ENCODE data around the gene NCEH1. TPM values are rescaled to one million over a fixed set of nuclear protein-coding genes. Genes with fewer than 3 reads are reported as not detected.

The NCEH1 gene
- total and polyA plus RNA-seq, 2 experiments from 2014 or later: 1.8 to 4.9 TPM

DNA sequence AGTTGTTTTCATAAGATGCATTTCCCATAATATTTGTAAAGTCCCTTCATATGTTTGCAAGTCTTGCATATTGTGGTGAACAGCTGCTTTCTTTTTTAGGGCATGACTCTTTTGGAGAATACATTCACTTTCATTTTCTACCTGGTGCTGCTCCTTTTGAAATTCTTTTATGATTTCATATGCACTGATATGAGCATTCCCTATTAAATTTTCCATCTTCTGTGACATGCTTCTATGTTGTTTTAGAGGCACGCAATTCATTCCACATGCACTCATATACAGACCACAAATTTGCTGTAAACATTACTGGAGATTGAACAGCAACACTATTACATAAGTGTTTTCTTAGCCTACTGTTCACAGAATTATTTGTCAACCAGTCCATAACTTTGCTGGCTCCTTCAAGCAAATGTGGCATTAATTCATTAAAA is 94.8 kb downstream of the NCEH1 start:
- Histone ChIP-seq H3K36me3 (ENCODE audit: insufficient read depth) (no peaks in the 10 kb centered on the region), H3K79me2 (replicated peaks; ENCODE audit: insufficient read depth) (no peaks in the 10 kb centered on the region), H3K27ac (ENCODE audit: low read depth) (no peak overlapping the region), H3K9me2 (ENCODE audit: insufficient read depth) (no peaks in the 10 kb centered on the region), H3K4me3 (no peak overlapping the region), H3F3A (replicated peaks; ENCODE audit: low read depth) (no peaks in the 10 kb centered on the region), H2AFZ (no peak overlapping the region), H3K4me1 (ENCODE audit: insufficient read depth) (no peaks in the 10 kb centered on the region), H3K4me2 (no peak overlapping the region), H4K20me1 (replicated peaks; ENCODE audit: insufficient read depth) (no peaks in the 10 kb centered on the region), H3K27me3 (ENCODE audit: insufficient read depth) (no peaks in the 10 kb centered on the region)
- no peak for ATAC-seq
- TF ChIP-seq EZH2 (IDR thresholded peaks at IDR 0.05; ENCODE audit: low read depth, unreplicated experiment) (no peak), EZH2phosphoT487 (IDR thresholded peaks at IDR 0.05; ENCODE audit: unreplicated experiment) (no peak), POLR2AphosphoS5 (IDR thresholded peaks at IDR 0.05; ENCODE audit: low read depth) (no peak), ZNF114 (CRISPR knock-in tag; IDR thresholded peaks at IDR 0.05) (no peak), STAT1 (IDR thresholded peaks at IDR 0.05; ENCODE audit: unreplicated experiment) (no peak)
- TF ChIP-seq, protein P1, sequence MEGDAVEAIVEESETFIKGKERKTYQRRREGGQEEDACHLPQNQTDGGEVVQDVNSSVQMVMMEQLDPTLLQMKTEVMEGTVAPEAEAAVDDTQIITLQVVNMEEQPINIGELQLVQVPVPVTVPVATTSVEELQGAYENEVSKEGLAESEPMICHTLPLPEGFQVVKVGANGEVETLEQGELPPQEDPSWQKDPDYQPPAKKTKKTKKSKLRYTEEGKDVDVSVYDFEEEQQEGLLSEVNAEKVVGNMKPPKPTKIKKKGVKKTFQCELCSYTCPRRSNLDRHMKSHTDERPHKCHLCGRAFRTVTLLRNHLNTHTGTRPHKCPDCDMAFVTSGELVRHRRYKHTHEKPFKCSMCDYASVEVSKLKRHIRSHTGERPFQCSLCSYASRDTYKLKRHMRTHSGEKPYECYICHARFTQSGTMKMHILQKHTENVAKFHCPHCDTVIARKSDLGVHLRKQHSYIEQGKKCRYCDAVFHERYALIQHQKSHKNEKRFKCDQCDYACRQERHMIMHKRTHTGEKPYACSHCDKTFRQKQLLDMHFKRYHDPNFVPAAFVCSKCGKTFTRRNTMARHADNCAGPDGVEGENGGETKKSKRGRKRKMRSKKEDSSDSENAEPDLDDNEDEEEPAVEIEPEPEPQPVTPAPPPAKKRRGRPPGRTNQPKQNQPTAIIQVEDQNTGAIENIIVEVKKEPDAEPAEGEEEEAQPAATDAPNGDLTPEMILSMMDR (conservative IDR thresholded peaks at IDR 0.05; ENCODE audit: low read depth in 2 of 2): no peak
- TF ChIP-seq, protein P2, sequence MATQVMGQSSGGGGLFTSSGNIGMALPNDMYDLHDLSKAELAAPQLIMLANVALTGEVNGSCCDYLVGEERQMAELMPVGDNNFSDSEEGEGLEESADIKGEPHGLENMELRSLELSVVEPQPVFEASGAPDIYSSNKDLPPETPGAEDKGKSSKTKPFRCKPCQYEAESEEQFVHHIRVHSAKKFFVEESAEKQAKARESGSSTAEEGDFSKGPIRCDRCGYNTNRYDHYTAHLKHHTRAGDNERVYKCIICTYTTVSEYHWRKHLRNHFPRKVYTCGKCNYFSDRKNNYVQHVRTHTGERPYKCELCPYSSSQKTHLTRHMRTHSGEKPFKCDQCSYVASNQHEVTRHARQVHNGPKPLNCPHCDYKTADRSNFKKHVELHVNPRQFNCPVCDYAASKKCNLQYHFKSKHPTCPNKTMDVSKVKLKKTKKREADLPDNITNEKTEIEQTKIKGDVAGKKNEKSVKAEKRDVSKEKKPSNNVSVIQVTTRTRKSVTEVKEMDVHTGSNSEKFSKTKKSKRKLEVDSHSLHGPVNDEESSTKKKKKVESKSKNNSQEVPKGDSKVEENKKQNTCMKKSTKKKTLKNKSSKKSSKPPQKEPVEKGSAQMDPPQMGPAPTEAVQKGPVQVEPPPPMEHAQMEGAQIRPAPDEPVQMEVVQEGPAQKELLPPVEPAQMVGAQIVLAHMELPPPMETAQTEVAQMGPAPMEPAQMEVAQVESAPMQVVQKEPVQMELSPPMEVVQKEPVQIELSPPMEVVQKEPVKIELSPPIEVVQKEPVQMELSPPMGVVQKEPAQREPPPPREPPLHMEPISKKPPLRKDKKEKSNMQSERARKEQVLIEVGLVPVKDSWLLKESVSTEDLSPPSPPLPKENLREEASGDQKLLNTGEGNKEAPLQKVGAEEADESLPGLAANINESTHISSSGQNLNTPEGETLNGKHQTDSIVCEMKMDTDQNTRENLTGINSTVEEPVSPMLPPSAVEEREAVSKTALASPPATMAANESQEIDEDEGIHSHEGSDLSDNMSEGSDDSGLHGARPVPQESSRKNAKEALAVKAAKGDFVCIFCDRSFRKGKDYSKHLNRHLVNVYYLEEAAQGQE (IDR thresholded peaks at IDR 0.05; ENCODE audit: unreplicated experiment): no peak
- Mint-ChIP-seq H3K9me3 (peaks cover 14% of the 10 kb centered on the region), H3K4me3 (no peak overlapping the region), H3K36me3 (ENCODE audit: low read depth) (peaks cover 4% of the 10 kb centered on the region), H3K27me3 (ENCODE audit: insufficient read depth, low read depth, poor library complexity) (peaks cover 4% of the 10 kb centered on the region), H3K27ac (no peak overlapping the region), H3K4me1 (no peaks in the 10 kb centered on the region)
- no peak for DNase-seq (ENCODE audit: low spot score)

DNA sequence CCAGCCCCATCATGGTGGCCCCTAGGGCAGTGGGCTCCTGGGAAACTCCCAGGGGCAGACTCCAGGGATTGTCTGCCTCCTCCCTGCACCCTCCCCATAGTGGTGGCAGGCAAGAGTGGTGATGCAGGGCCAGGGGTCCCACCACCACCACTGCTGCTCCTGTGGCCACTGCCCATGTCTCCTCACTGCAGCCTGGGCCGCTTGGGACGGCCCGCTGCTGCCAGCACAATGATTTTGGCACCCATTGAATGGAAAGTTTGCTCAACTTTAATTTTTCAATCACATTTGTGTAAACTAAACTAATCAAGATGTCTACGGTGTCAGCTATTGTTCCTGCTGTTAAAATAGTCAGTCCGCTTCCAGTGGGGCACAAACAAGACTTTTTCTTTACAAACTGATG is 95.6 kb downstream of the NCEH1 start:
- no peak for ATAC-seq

More for the DNA sequence above, 95.6 kb downstream of the NCEH1 start:
- no peaks in the 10 kb centered on the region for H3K4me1 ChIP-seq (ENCODE audit: insufficient read depth)
- H4K20me1 ChIP-seq (replicated peaks; ENCODE audit: insufficient read depth): no peaks in the 10 kb centered on the region
- no peak overlapping the region for H3K27ac Mint-ChIP-seq
- H3K4me1 Mint-ChIP-seq: no peaks in the 10 kb centered on the region
- no peaks in the 10 kb centered on the region for H3F3A ChIP-seq (replicated peaks; ENCODE audit: low read depth)
- no peaks in the 10 kb centered on the region for H3K27me3 ChIP-seq (ENCODE audit: insufficient read depth)
- H2AFZ ChIP-seq: no peak overlapping the region
- peaks cover 3% of the 10 kb centered on the region for H3K27me3 Mint-ChIP-seq (ENCODE audit: insufficient read depth, low read depth, poor library complexity)
- H3K4me2 ChIP-seq: no peak overlapping the region
- TF ChIP-seq POLR2AphosphoS5 (IDR thresholded peaks at IDR 0.05; ENCODE audit: low read depth): no peak
- TF ChIP-seq, protein P1 (conservative IDR thresholded peaks at IDR 0.05; ENCODE audit: low read depth in 2 of 2): no peak
- no peak for TF ChIP-seq ZNF114 (CRISPR knock-in tag; IDR thresholded peaks at IDR 0.05)
- no peak for TF ChIP-seq JUNB (IDR thresholded peaks at IDR 0.05; ENCODE audit: unreplicated experiment)
- no peak for TF ChIP-seq EZH2phosphoT487 (IDR thresholded peaks at IDR 0.05; ENCODE audit: unreplicated experiment)
- TF ChIP-seq ZNF331 (CRISPR knock-in tag; IDR thresholded peaks at IDR 0.05; ENCODE audit: low read depth): no peak
- TF ChIP-seq NANOG (IDR thresholded peaks at IDR 0.05; ENCODE audit: borderline replicate concordance): no peak
- TF ChIP-seq, protein P2 (IDR thresholded peaks at IDR 0.05; ENCODE audit: unreplicated experiment): no peak
- no peak for TF ChIP-seq STAT1 (IDR thresholded peaks at IDR 0.05; ENCODE audit: unreplicated experiment)
- TF ChIP-seq, protein P3, sequence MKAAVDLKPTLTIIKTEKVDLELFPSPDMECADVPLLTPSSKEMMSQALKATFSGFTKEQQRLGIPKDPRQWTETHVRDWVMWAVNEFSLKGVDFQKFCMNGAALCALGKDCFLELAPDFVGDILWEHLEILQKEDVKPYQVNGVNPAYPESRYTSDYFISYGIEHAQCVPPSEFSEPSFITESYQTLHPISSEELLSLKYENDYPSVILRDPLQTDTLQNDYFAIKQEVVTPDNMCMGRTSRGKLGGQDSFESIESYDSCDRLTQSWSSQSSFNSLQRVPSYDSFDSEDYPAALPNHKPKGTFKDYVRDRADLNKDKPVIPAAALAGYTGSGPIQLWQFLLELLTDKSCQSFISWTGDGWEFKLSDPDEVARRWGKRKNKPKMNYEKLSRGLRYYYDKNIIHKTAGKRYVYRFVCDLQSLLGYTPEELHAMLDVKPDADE (IDR thresholded peaks at IDR 0.05): no peak
- TF ChIP-seq EZH2 (IDR thresholded peaks at IDR 0.05; ENCODE audit: low read depth, unreplicated experiment): no peak
- H3K9me2 ChIP-seq (ENCODE audit: insufficient read depth): no peaks in the 10 kb centered on the region
- no peak overlapping the region for H3K27ac ChIP-seq (ENCODE audit: low read depth)
- DNase-seq (ENCODE audit: low spot score): no peak
- no peak overlapping the region for H3K4me3 Mint-ChIP-seq
- no peaks in the 10 kb centered on the region for H3K79me2 ChIP-seq (replicated peaks; ENCODE audit: insufficient read depth)
- H3K9me3 Mint-ChIP-seq: peaks cover 22% of the 10 kb centered on the region
- no peak overlapping the region for H3K4me3 ChIP-seq
- no peaks in the 10 kb centered on the region for H3K36me3 ChIP-seq (ENCODE audit: insufficient read depth)
- peaks cover 11% of the 10 kb centered on the region for H3K36me3 Mint-ChIP-seq (ENCODE audit: low read depth)
